Activated naive CD4-positive, alpha-beta T cell treated with anti-CD3 and anti-CD28 coated beads for 36 hours (primary cell): Measurements from ENCODE around the gene DLL1. TPM values are rescaled to one million over a fixed set of nuclear protein-coding genes. Genes with fewer than 3 reads are reported as not detected.

Experiments
- CTCF ChIA-PET: fragments of 350-600 bp; sonication (Branson Sonifier 250); formaldehyde crosslinking; loops from one replicate; lab custom pipeline; 2021; ENCODE audit warnings: antibody characterized with exemption; lab: Charles Lee
- DNase-seq: peaks from one replicate; pipeline ENCODE4 v3.0.0-alpha.2; 2020
- H3K27ac Mint-ChIP-seq: one replicate; pipeline ENCODE4 v1.8.0; 2021; ENCODE audit warnings: mild to moderate bottlenecking, mixed read lengths
- H3K27me3 Mint-ChIP-seq: one replicate; pipeline ENCODE4 v1.8.0; 2021; ENCODE audit warnings: low read depth, mixed read lengths
- H3K36me3 Mint-ChIP-seq: one replicate; pipeline ENCODE4 v1.8.0; 2021; ENCODE audit warnings: low read depth, mixed read lengths
- H3K4me1 Mint-ChIP-seq: one replicate; pipeline ENCODE4 v1.8.0; 2021; ENCODE audit warnings: low read depth, mixed read lengths
- H3K4me3 Mint-ChIP-seq: one replicate; pipeline ENCODE4 v1.8.0; 2021; ENCODE audit warnings: mild to moderate bottlenecking, moderate library complexity, mixed read lengths
- H3K9me3 Mint-ChIP-seq: one replicate; pipeline ENCODE4 v1.8.0; 2021; ENCODE audit warnings: mixed read lengths
- intact Hi-C: fragments of 100-400 bp; cut with micrococcal nuclease; formaldehyde crosslinking; loops from one replicate; pipeline ENCODE4 v1.15.1; 2023
- total RNA-seq, 2 experiments: library from RNA; stranded (reverse); gene quantifications; one replicate each; pipeline ENCODE4 v1.2.3, GENCODE V29; 2021

The DLL1 gene
- total RNA-seq, 2 experiments from 2014 or later = 3.2 to 3.5 TPM

DNA sequence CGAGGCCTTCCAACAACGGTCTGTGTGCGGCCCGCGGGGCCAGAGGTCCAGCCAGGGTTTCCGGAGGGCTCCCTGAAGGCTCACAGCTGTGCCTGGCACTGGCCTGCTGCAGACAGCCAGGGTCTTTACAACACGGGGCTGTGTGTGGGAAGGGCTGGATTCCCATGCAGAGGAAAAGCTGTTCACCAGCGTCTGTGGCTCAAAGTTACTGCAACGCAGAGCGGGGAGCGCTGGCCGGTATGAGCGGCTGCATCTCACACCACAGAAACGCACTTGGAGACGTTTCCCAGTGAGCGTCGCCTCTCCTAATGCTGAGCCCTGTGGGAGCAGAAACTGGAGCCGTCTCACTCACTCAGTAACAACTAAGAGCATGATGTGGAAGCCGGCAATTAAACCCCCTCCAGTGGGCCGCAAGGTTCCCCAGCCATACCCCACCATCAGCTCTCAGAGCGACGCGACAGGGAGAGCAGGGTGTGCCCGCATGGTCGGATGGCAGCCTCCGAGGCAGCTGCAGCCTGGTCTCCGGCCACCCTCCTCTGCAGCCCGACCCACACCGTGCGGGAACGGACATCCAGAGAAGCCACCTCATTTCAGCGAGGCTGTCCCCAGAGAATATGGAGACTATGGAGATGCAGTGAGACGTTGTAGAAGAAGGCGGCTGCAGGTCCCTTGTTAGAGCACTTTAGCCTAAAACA, 42.6 kb downstream of the DLL1 start:
- H3K4me1 Mint-ChIP-seq = no peaks in the 10 kb centered on the region
- CTCF ChIA-PET = no interaction called here
- intact Hi-C loops = no loop called here
- H3K27me3 Mint-ChIP-seq = no peaks in the 10 kb centered on the region
- no peak overlapping the region for H3K27ac Mint-ChIP-seq
- no peaks in the 10 kb centered on the region for H3K9me3 Mint-ChIP-seq
- H3K36me3 Mint-ChIP-seq = no peaks in the 10 kb centered on the region
- no peak overlapping the region for H3K4me3 Mint-ChIP-seq
- no peak for DNase-seq

DNA sequence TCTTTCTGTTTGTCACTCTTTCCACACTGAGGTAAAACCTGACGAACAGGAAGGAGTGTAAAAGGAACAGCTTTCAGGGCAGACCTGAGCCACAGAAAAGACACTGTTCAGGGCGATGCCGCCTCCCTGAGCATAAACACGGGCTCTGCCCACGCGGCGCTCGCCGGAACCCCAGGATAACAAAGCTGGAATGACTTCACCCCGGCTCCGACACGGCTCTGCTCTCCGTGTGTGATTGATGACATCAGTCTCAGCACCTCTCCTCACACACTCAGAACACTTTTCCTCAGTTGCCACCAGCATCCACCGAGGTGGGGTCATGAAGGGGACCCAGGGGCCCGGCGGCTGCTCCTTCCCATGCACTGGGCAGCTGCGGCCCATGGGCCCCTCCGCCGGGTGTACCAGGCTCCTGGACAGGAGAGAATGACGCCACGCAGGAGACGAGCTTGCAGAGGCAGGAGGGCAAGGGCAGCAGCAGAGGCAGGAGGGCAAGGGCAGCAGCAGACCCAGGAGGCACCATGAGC, 43.6 kb downstream of the DLL1 start:
- no peaks in the 10 kb centered on the region for H3K36me3 Mint-ChIP-seq
- intact Hi-C loops = no loop called here
- no peak for DNase-seq
- CTCF ChIA-PET = no interaction called here
- no peaks in the 10 kb centered on the region for H3K27me3 Mint-ChIP-seq
- no peak overlapping the region for H3K4me3 Mint-ChIP-seq
- H3K9me3 Mint-ChIP-seq = no peaks in the 10 kb centered on the region
- no peaks in the 10 kb centered on the region for H3K4me1 Mint-ChIP-seq
- no peak overlapping the region for H3K27ac Mint-ChIP-seq

DNA sequence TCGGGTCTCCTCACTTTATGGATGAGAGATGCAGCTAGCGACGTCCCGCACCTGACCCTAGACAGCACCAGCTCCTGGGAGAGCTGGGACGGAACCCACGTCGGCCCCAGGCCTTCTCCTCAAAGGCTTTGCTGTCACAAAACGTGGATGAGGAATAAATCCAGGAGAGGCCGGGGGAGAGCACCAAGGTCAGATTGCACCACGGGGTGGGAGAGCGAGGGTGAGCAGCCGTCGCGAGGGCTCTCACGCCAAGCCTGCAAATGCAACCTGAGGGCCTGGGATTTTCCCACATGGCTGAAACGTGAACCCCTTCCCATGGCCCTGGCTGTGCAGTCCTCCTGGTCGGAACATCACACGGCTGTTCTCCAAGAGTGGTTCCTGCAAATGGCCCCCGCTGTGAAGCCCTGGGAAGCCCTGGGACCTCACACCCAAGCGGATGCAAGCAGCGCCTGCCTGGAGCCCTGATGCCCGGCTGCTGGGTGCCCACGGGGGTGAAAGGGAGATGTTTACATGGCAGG, 45.3 kb downstream of the DLL1 start:
- intact Hi-C loops = no loop called here
- no peaks in the 10 kb centered on the region for H3K27me3 Mint-ChIP-seq
- H3K4me3 Mint-ChIP-seq = no peak overlapping the region
- no peak overlapping the region for H3K27ac Mint-ChIP-seq
- H3K9me3 Mint-ChIP-seq = no peaks in the 10 kb centered on the region
- no peaks in the 10 kb centered on the region for H3K36me3 Mint-ChIP-seq
- CTCF ChIA-PET = interaction anchor here (0.6 kb wide), 1 partner anchor 44 kb away, joined by 4 read pairs; no protein-coding TSS in a partner anchor
- H3K4me1 Mint-ChIP-seq = no peaks in the 10 kb centered on the region
- no peak for DNase-seq

GRCh38 chr6:170244721-170245474, 46.0 kb downstream of the DLL1 start:
- no peak for DNase-seq
- Mint-ChIP-seq H3K27ac (no peak overlapping the region), H3K9me3 (no peaks in the 10 kb centered on the region), H3K4me1 (no peaks in the 10 kb centered on the region), H3K4me3 (no peak overlapping the region), H3K27me3 (peaks cover under 1% of the 10 kb centered on the region), H3K36me3 (no peaks in the 10 kb centered on the region)
- intact Hi-C loops = no loop called here
- CTCF ChIA-PET = interaction anchor here (0.6 kb wide), 1 partner anchor 43 kb away, joined by 4 read pairs; no protein-coding TSS in a partner anchor

DNA sequence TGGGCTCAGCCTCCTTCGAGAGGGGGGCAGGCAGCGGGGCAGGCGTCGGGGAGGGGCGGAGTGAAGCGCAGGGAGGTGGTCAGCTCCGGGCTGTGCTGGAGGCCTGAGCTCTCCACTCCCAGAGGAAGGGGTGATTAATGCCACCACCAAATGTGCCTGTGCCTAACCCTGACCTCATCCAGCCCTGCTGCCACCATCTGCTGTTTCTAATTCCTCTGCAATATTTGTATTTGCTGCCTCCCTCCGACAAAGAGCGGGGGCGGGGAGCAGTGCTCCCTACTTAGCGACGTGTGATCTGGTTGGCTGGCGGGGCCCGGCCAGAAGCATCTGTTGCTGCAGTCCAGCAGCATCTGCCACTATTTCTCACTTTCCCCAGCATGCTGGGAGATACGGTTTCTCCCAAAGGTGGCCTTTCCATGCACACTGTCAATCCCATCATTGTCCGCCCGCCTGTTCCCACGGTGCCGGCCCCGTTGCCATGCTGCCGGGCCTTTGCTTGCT, 47.0 kb downstream of the DLL1 start:
- Mint-ChIP-seq H3K27ac (no peak overlapping the region), H3K36me3 (no peaks in the 10 kb centered on the region), H3K4me1 (no peaks in the 10 kb centered on the region), H3K27me3 (peaks cover 1% of the 10 kb centered on the region), H3K4me3 (no peak overlapping the region), H3K9me3 (no peaks in the 10 kb centered on the region)
- no peak for DNase-seq
- CTCF ChIA-PET = no interaction called here
- intact Hi-C loops = no loop called here

GRCh38 chr6:170243386-170243785, 47.5 kb downstream of the DLL1 start:
- no peak overlapping the region for H3K4me3 Mint-ChIP-seq
- intact Hi-C loops = no loop called here
- H3K4me1 Mint-ChIP-seq = no peaks in the 10 kb centered on the region
- H3K27ac Mint-ChIP-seq = no peak overlapping the region
- H3K9me3 Mint-ChIP-seq = no peaks in the 10 kb centered on the region
- CTCF ChIA-PET = no interaction called here
- no peak for DNase-seq
- peaks cover 1% of the 10 kb centered on the region for H3K27me3 Mint-ChIP-seq
- no peaks in the 10 kb centered on the region for H3K36me3 Mint-ChIP-seq

DNA sequence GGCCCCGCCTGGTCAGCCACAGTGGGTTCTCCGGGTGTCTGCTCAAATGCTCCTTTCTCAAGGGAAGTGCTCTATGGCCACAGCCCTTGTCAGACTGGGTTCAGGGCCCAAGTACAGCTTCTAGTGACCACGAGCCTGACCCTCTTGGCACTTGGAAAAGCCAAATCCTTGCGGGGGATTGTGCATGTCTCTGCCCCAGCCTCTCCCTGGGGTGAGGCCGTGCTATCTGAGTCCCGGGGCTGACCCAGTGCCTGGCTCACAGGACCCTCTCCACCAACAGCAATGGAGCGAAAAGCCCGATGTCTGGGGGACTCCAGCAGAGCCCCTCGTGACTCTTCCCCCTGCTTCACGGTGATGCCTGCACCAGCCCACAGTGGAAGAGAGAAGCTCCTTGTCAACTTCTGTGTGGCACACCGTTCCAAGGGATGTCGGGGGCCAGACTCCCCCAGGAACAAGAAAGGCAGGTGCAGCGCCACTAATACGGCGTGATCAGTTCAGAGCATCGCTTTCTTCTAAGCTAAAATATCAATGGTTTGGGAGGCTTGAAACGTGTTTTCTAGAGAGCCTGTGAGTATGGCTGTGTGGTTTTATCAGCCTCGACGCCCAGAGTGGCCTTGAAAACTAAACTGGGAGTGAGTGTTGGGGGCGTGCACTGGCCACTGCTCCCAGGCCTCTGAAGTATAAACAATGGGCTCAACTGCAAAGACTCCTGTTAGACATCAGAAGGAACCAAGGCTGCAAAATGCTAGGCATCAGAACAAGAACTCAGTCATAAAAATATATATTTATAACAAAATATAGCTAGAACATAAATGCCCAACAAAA, 51.9 kb downstream of the DLL1 start:
- no peak overlapping the region for H3K4me3 Mint-ChIP-seq
- CTCF ChIA-PET = interaction anchor here (0.6 kb wide), 1 partner anchor 474 kb away, joined by 3 read pairs; no protein-coding TSS in a partner anchor
- no peak overlapping the region for H3K27ac Mint-ChIP-seq
- DNase-seq = no peak
- H3K36me3 Mint-ChIP-seq = no peaks in the 10 kb centered on the region
- no peaks in the 10 kb centered on the region for H3K4me1 Mint-ChIP-seq
- peaks cover 1% of the 10 kb centered on the region for H3K27me3 Mint-ChIP-seq
- intact Hi-C loops = no loop called here
- no peaks in the 10 kb centered on the region for H3K9me3 Mint-ChIP-seq

GRCh38 chr6:170237999-170238740, 52.7 kb downstream of the DLL1 start:
- H3K27me3 Mint-ChIP-seq = peaks cover 1% of the 10 kb centered on the region
- H3K4me3 Mint-ChIP-seq = no peak overlapping the region
- H3K9me3 Mint-ChIP-seq = no peaks in the 10 kb centered on the region
- H3K36me3 Mint-ChIP-seq = no peaks in the 10 kb centered on the region
- intact Hi-C loops = no loop called here
- H3K27ac Mint-ChIP-seq = no peak overlapping the region
- CTCF ChIA-PET = no interaction called here
- no peaks in the 10 kb centered on the region for H3K4me1 Mint-ChIP-seq
- DNase-seq = no peak

DNA sequence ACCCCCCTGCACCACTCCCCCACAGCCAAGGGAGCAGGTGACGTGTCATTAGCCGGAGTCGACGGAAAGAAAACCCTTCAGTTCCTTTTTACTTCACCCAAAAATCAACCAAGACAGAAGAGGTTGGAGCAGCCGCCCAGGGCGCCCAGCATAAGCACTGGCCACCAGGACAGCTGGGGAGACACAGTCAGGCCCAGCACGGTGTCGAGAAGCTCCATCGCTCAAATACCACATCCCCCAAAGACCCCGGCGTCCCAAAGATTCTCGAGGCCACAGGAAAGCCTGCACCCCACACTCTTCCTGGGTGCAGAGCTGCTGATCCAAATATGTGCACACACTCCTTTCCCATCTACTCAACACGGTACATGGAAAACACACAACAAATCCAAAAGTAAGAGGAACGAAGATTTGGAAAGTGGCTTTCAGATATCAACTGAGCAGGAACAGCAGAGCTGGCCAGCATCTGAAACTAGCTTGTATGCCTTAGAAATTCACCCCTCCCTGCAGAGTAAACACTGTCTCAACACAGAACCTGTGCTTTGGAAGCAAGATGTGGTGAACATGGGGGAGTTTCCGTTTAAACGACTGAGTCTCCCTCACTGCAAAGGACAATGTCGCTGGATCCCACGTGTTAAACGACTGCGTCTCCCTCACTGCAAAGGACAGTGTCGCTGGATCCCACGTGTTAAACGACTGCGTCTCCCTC, 54.6 kb downstream of the DLL1 start:
- no peak overlapping the region for H3K27ac Mint-ChIP-seq
- DNase-seq = no peak
- H3K9me3 Mint-ChIP-seq = no peaks in the 10 kb centered on the region
- CTCF ChIA-PET = no interaction called here
- no peaks in the 10 kb centered on the region for H3K4me1 Mint-ChIP-seq
- intact Hi-C loops = no loop called here
- H3K36me3 Mint-ChIP-seq = no peaks in the 10 kb centered on the region
- no peak overlapping the region for H3K4me3 Mint-ChIP-seq
- H3K27me3 Mint-ChIP-seq = peaks cover 1% of the 10 kb centered on the region

- DNase-seq = no peak
- CTCF ChIA-PET = no interaction called here
- H3K9me3 Mint-ChIP-seq = no peaks in the 10 kb centered on the region
These were observed 55.3 kb downstream of the DLL1 start for GRCh38 chr6:170235391-170236125.

More at GRCh38 chr6:170235391-170236125, 55.3 kb downstream of the DLL1 start:
- Mint-ChIP-seq H3K4me3 (no peak overlapping the region), H3K27ac (no peak overlapping the region), H3K27me3 (peaks cover 1% of the 10 kb centered on the region), H3K4me1 (no peaks in the 10 kb centered on the region), H3K36me3 (no peaks in the 10 kb centered on the region)
- intact Hi-C loops = no loop called here
